ENCODE data around the gene SIX2.

DNA sequence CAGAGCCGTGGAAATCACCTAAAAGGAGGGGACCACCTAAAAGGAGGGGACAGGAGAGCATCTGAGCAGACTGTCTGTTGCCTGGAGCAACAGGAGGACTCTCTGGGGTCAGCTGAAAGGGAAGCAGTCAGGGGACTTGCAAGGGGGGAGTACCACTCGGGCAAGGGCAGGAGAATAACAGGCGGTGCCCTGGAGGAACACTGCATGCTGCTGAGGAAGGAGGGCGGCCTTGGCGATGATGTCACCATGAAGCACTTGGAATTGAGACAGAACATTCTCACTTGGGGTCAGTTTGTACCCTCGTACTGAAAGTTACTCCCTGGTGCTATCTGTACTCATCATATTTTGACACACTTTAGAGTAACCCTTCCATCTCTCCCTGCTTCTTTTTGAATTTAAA, 49.4 kb downstream of the SIX2 start:
- TF ChIP-seq, protein P1, sequence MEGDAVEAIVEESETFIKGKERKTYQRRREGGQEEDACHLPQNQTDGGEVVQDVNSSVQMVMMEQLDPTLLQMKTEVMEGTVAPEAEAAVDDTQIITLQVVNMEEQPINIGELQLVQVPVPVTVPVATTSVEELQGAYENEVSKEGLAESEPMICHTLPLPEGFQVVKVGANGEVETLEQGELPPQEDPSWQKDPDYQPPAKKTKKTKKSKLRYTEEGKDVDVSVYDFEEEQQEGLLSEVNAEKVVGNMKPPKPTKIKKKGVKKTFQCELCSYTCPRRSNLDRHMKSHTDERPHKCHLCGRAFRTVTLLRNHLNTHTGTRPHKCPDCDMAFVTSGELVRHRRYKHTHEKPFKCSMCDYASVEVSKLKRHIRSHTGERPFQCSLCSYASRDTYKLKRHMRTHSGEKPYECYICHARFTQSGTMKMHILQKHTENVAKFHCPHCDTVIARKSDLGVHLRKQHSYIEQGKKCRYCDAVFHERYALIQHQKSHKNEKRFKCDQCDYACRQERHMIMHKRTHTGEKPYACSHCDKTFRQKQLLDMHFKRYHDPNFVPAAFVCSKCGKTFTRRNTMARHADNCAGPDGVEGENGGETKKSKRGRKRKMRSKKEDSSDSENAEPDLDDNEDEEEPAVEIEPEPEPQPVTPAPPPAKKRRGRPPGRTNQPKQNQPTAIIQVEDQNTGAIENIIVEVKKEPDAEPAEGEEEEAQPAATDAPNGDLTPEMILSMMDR (IDR thresholded peaks at IDR 0.05) = no peak
- TF ChIP-seq EP300 (IDR thresholded peaks at IDR 0.05; ENCODE audit: low read depth) (no peak), POLR2A (IDR thresholded peaks at IDR 0.05) (no peak)
